BE2C (cell line): Measurements from ENCODE around the gene PCNX3.

ENCODE experiments used
- DNase-seq: peaks from one replicate; pipeline ENCODE4 v3.0.0-alpha.2; 2020
- H3K27me3 ChIP-seq: fragments of 250-450 bp; sonication (Bioruptor Pico); 2 replicates; pipeline ENCODE4 v1.5.1; 2020; ENCODE audit warnings: mild to moderate bottlenecking
- H3K36me3 ChIP-seq: fragments of 250-450 bp; sonication (Bioruptor Pico); 2 replicates; pipeline ENCODE4 v1.5.1; 2020; ENCODE audit warnings: mild to moderate bottlenecking
- H3K4me1 ChIP-seq: fragments of 250-450 bp; sonication (Bioruptor Pico); 2 replicates; pipeline ENCODE4 v1.5.1; 2020
- H3K4me3 ChIP-seq: 2 replicates; pipeline ENCODE4 v1.5.1; 2011; ENCODE audit warnings: low read depth, low read length
- H3K9me3 ChIP-seq: fragments of 250-450 bp; sonication (Bioruptor Pico); 2 replicates; pipeline ENCODE4 v1.5.1; 2020
- CTCF ChIP-seq: IDR thresholded peaks from 2 replicates; pipeline ENCODE4 v1.5.1; 2012; ENCODE audit warnings: mild to moderate bottlenecking, low read depth, low read length

PCNX3 gene

GRCh38 chr11:65630215-65630614 is 14.6 kb downstream of the PCNX3 start:
- H3K4me1 ChIP-seq: no peaks in the 10 kb centered on the region
- peaks cover 4% of the 10 kb centered on the region; the same call in 1 of the 2 replicates for H3K36me3 ChIP-seq
- TF ChIP-seq CTCF: no peak
- H3K27me3 ChIP-seq: no peaks in the 10 kb centered on the region
- no peaks in the 10 kb centered on the region for H3K9me3 ChIP-seq
- DNase-seq: no peak
- no peak overlapping the region for H3K4me3 ChIP-seq

GRCh38 chr11:65633390-65634108 is 18.0 kb downstream of the PCNX3 start:
- TF ChIP-seq CTCF: no peak
- Histone ChIP-seq H3K4me1 (no peaks in the 10 kb centered on the region), H3K27me3 (no peaks in the 10 kb centered on the region), H3K4me3 (no peak overlapping the region), H3K36me3 (peaks cover 4% of the 10 kb centered on the region; the same call in 1 of the 2 replicates), H3K9me3 (no peaks in the 10 kb centered on the region)
- DNase-seq: no peak

DNA sequence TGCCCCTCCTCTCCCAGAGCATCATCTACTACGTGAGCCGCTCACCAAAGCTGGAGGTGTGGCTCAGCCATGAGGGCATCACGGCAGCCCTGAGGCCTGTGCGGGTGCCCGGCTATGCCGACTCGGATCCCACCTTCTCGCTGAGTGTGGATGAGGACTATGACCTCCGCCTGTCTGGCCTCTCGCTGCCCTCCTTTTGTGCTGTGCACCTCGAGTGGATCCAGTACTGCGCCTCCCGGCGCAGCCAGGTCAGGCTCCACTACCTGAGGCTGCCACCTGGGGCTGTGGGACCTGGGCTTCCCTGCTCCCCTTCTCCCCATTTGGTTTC is 18.5 kb downstream of the PCNX3 start:
- Histone ChIP-seq H3K36me3 (peaks cover 2% of the 10 kb centered on the region; the same call in 1 of the 2 replicates), H3K9me3 (no peaks in the 10 kb centered on the region), H3K4me1 (no peaks in the 10 kb centered on the region), H3K27me3 (no peaks in the 10 kb centered on the region), H3K4me3 (no peak overlapping the region)
- DNase-seq: no peak
- no peak for TF ChIP-seq CTCF

GRCh38 chr11:65634440-65634839 is 18.9 kb downstream of the PCNX3 start:
- no peak for TF ChIP-seq CTCF
- Histone ChIP-seq H3K36me3 (no peaks in the 10 kb centered on the region; the same call in 1 of the 2 replicates), H3K9me3 (no peaks in the 10 kb centered on the region), H3K4me3 (no peak overlapping the region), H3K4me1 (no peaks in the 10 kb centered on the region), H3K27me3 (no peaks in the 10 kb centered on the region)
- no peak for DNase-seq

DNA sequence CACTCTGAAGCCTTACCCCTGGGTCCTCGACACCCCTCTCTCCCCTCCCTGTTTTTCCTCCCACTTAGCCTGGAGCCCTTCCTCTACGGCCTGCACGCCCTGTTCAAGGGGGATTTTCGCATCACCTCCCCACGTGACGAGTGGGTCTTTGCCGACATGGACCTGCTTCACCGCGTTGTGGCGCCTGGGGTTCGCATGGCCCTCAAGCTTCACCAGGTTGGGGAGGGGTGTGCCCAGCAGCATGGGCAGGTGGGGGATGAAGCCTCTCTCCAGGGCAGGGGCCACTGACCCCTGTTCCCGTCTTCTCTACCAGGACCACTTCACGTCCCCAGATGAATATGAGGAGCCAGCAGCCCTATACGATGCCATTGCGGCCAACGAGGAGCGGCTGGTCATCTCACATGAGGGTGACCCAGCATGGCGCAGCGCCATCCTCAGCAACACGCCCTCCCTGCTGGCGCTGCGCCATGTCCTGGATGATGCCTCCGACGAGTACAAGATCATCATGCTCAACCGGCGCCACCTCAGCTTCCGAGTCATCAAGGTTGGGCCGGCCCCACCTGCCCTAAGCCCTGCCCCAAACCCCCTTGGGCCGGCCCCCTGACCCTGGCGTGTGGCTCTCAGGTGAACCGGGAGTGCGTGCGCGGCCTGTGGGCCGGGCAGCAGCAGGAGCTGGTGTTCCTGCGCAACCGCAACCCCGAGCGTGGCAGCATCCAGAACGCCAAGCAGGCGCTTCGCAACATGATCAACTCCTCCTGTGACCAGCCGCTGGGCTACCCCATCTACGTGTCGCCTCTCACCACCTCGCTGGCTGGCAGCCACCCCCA is 19.5 kb downstream of the PCNX3 start:
- no peak for TF ChIP-seq CTCF
- no peak for DNase-seq
- no peaks in the 10 kb centered on the region for H3K4me1 ChIP-seq
- H3K36me3 ChIP-seq: no peaks in the 10 kb centered on the region
- no peak overlapping the region for H3K4me3 ChIP-seq
- no peaks in the 10 kb centered on the region for H3K27me3 ChIP-seq
- H3K9me3 ChIP-seq: no peaks in the 10 kb centered on the region
